OCI-LY1 (cell line): ENCODE results near the gene CELA2B.

Source experiments
- H2AFZ ChIP-seq: fragments of 200-600 bp; sonication (generic), shearing (Covaris generic); 2 replicates; pipeline ENCODE4 v1.6.0; 2014; ENCODE audit warnings: antibody characterized with exemption, mild to moderate bottlenecking, low read length
- H3F3A ChIP-seq: fragments of 200-600 bp; sonication (generic), shearing (Covaris generic); 2 replicates; pipeline ENCODE4 v1.6.0; 2014; ENCODE audit warnings: mild to moderate bottlenecking, antibody characterized with exemption, low read length, moderate library complexity; ENCODE audit not compliant: insufficient read depth
- H3K27ac ChIP-seq: fragments of 200-600 bp; sonication (generic); 2 replicates; pipeline ENCODE4 v1.5.1; 2014; ENCODE audit warnings: low read length, mixed run types, mild to moderate bottlenecking, low read depth; ENCODE audit not compliant: poor library complexity, severe bottlenecking
- H3K27me3 ChIP-seq: fragments of 200-600 bp; sonication (generic); 2 replicates; pipeline ENCODE4 v1.6.0; 2014; ENCODE audit warnings: antibody characterized with exemption, mild to moderate bottlenecking, low read length, moderate library complexity; ENCODE audit not compliant: insufficient read depth
- H3K36me3 ChIP-seq: fragments of 200-600 bp; sonication (generic); 2 replicates; pipeline ENCODE4 v1.6.1; 2014; ENCODE audit warnings: mild to moderate bottlenecking, antibody characterized with exemption, low read length, moderate library complexity, mixed read lengths; ENCODE audit not compliant: insufficient read depth
- H3K4me1 ChIP-seq: fragments of 200-600 bp; sonication (generic); 2 replicates; pipeline ENCODE4 v1.5.1; 2014; ENCODE audit warnings: mild to moderate bottlenecking, low read length, moderate library complexity; ENCODE audit not compliant: insufficient read depth, severe bottlenecking
- H3K4me2 ChIP-seq: fragments of 200-600 bp; sonication (generic), shearing (Covaris generic); 2 replicates; pipeline ENCODE4 v1.6.1; 2014; ENCODE audit warnings: low read length
- H3K4me3 ChIP-seq: fragments of 200-600 bp; sonication (generic); 2 replicates; pipeline ENCODE4 v1.5.1; 2014; ENCODE audit warnings: low read length, low read depth, mild to moderate bottlenecking, mixed read lengths; ENCODE audit not compliant: poor library complexity, severe bottlenecking
- H3K79me2 ChIP-seq: fragments of 200-600 bp; shearing (Covaris generic); 2 replicates; pipeline ENCODE4 v1.6.1; 2016; ENCODE audit warnings: mixed run types, low read length, mixed read lengths; ENCODE audit not compliant: insufficient read depth
- H3K9ac ChIP-seq: fragments of 200-600 bp; sonication (generic), shearing (Covaris generic); 2 replicates; pipeline ENCODE4 v1.6.1; 2014; ENCODE audit warnings: mild to moderate bottlenecking, low read length, mixed read lengths
- H3K9me2 ChIP-seq: fragments of 200-600 bp; sonication (generic), shearing (Covaris generic); 2 replicates; pipeline ENCODE4 v1.6.1; 2014; ENCODE audit warnings: low read depth, mild to moderate bottlenecking, low read length, mixed read lengths
- H3K9me3 ChIP-seq: fragments of 200-600 bp; shearing (Covaris generic); 2 replicates; pipeline ENCODE4 v1.6.1; 2014; ENCODE audit warnings: low read length, mixed read lengths
- H4K20me1 ChIP-seq: fragments of 200-600 bp; sonication (generic), shearing (Covaris generic); 2 replicates; pipeline ENCODE4 v1.6.0; 2016; ENCODE audit warnings: mild to moderate bottlenecking, low read length; ENCODE audit not compliant: insufficient read depth
- CTCF ChIP-seq: fragments of 200-600 bp; sonication (generic), shearing (Covaris generic); IDR thresholded peaks from 2 replicates; pipeline ENCODE4 v1.5.1; 2017; ENCODE audit warnings: mild to moderate bottlenecking, antibody characterized with exemption, low read length, moderate library complexity, mixed read lengths
- EZH2 ChIP-seq: fragments of 200-600 bp; sonication (generic), shearing (Covaris generic); IDR thresholded peaks from 2 replicates; pipeline ENCODE4 v1.8.0; 2017; ENCODE audit warnings: borderline replicate concordance, mixed run types, mild to moderate bottlenecking, antibody characterized with exemption, low read length, moderate library complexity, mixed read lengths

CELA2B gene

GRCh38 chr1:15492596-15492995 lies 16.7 kb downstream of the CELA2B start:
- Histone ChIP-seq H4K20me1 (no peaks in the 10 kb centered on the region), H3F3A (no peaks in the 10 kb centered on the region; the same call in 1 of the 2 replicates), H3K36me3 (no peaks in the 10 kb centered on the region), H2AFZ (no peak overlapping the region), H3K4me1 (no peaks in the 10 kb centered on the region), H3K27me3 (no peaks in the 10 kb centered on the region), H3K79me2 (no peaks in the 10 kb centered on the region), H3K9me2 (no peaks in the 10 kb centered on the region), H3K27ac (no peak overlapping the region), H3K4me3 (no peak overlapping the region), H3K9me3 (no peaks in the 10 kb centered on the region), H3K4me2 (no peak overlapping the region), H3K9ac (no peak overlapping the region)
- no peak for TF ChIP-seq EZH2
- TF ChIP-seq CTCF, result no peak

- Histone ChIP-seq H3K4me2 (no peak overlapping the region), H3K79me2 (no peaks in the 10 kb centered on the region), H2AFZ (no peak overlapping the region), H3K9me2 (no peaks in the 10 kb centered on the region), H3K4me3 (no peak overlapping the region), H3F3A (no peaks in the 10 kb centered on the region; the same call in 1 of the 2 replicates), H3K27me3 (no peaks in the 10 kb centered on the region), H3K9ac (no peak overlapping the region), H3K9me3 (no peaks in the 10 kb centered on the region), H3K4me1 (no peaks in the 10 kb centered on the region), H3K36me3 (no peaks in the 10 kb centered on the region), H3K27ac (no peak overlapping the region), H4K20me1 (no peaks in the 10 kb centered on the region)
- TF ChIP-seq EZH2, result no peak
These were observed 18.0 kb downstream of the CELA2B start for GRCh38 chr1:15493869-15494390.

GRCh38 chr1:15500184-15501178 lies 24.6 kb downstream of the CELA2B start:
- no peak overlapping the region for H3K9ac ChIP-seq
- H3K79me2 ChIP-seq, result no peaks in the 10 kb centered on the region
- H3K4me3 ChIP-seq, result no peak overlapping the region
- H3F3A ChIP-seq, result no peaks in the 10 kb centered on the region; the same call in 1 of the 2 replicates
- TF ChIP-seq EZH2, result no peak
- TF ChIP-seq CTCF, result no peak
- H2AFZ ChIP-seq, result no peak overlapping the region
- no peaks in the 10 kb centered on the region for H4K20me1 ChIP-seq
- H3K4me2 ChIP-seq, result no peak overlapping the region
- H3K27ac ChIP-seq, result no peak overlapping the region
- H3K9me3 ChIP-seq, result no peaks in the 10 kb centered on the region
- H3K27me3 ChIP-seq, result no peaks in the 10 kb centered on the region
- H3K9me2 ChIP-seq, result no peaks in the 10 kb centered on the region
- H3K36me3 ChIP-seq, result no peaks in the 10 kb centered on the region
- no peaks in the 10 kb centered on the region for H3K4me1 ChIP-seq
